Progenitor cell of endocrine pancreas (in vitro differentiated cells): ENCODE results near the gene S100A8. TPM values are rescaled to one million over a fixed set of nuclear protein-coding genes. Genes with fewer than 3 reads are reported as not detected.

ENCODE experiments used
- DNase-seq: peaks from one replicate; pipeline ENCODE4 v3.0.0; 2021; ENCODE audit warnings: low spot score; ENCODE audit not compliant: unreplicated experiment
- H3K27ac Mint-ChIP-seq: 2 replicates; pipeline ENCODE4 v1.8.0; 2021; ENCODE audit warnings: mild to moderate bottlenecking, moderate library complexity, mixed read lengths
- H3K27me3 Mint-ChIP-seq: 2 replicates; pipeline ENCODE4 v1.8.0; 2021; ENCODE audit warnings: mixed read lengths
- H3K36me3 Mint-ChIP-seq: 2 replicates; pipeline ENCODE4 v1.8.0; 2022; ENCODE audit warnings: mixed read lengths; ENCODE audit not compliant: insufficient read depth
- H3K4me1 Mint-ChIP-seq: 2 replicates; pipeline ENCODE4 v1.8.0; 2021; ENCODE audit warnings: low read depth, mixed read lengths
- H3K4me3 Mint-ChIP-seq: 2 replicates; pipeline ENCODE4 v1.8.0; 2021; ENCODE audit warnings: low read depth, mild to moderate bottlenecking, moderate library complexity, mixed read lengths
- H3K9me3 Mint-ChIP-seq: 2 replicates; pipeline ENCODE4 v1.8.0; 2021; ENCODE audit warnings: low read depth, mixed read lengths
- long read RNA-seq: library from polyadenylated mRNA; unstranded; transcript quantifications from one replicate; pipeline ENCODE4 v2.0.0, GENCODE V29; 2020
- total RNA-seq: library from RNA; stranded (reverse); gene quantifications from 2 replicates; pipeline ENCODE4 v1.2.1, GENCODE V29; 2021
- TF ChIP-seq, protein P1 (sequence below): fragments of 200-600 bp; sonication (generic); IDR thresholded peaks from one replicate; pipeline ENCODE4 v1.5.0; 2021; ENCODE audit warnings: antibody characterized with exemption, mild to moderate bottlenecking; ENCODE audit not compliant: unreplicated experiment

S100A8 gene
- not detected in 2 replicates for total RNA-seq
- long read RNA-seq: 0 reads

DNA sequence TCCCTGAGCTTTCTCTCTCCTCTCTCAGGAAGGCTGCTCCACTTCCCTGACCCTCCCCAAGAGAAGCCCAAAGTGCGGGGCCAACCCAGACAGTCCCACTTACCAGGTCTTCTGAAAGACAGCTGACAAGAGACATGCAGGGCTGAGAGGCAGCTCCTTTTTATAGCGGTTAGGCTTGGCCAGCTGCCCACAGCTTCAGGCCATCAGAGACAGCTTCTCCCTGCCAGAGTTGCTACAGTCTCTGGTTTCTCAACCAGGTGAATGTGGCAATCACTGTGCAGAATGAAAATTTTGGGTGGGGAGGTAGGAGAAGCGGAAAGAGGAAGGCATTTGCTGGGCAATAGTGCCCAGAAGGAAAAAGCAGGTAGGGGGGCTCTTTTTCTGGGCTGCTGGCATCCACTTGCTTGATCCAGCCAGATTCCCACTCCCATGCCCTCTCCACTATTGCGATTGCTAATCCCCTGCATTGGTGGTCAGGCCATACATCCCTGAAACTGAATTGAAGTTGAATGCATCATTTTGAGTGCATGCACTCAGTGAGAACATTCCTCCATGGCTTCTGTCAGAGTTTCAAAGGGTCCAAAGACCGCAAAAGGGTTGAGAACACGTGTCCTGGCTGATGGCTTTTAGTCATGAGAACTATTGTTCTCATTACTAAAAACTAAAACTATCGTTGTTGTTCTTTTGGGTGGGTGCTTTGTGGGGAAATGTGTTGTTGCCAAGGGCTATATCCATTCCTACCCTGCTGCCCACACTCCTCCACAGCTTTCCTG lies at the start of gene S100A8:
S100A8 (minus strand) TSS at position 136 of the 773 bp plus-strand sequence. CDS start 538 bp downstream, outside the sequence.
- Mint-ChIP-seq H3K36me3 (no peaks in the 10 kb centered on the region), H3K27me3 (peaks cover 47% of the 10 kb centered on the region), H3K4me1 (no peaks in the 10 kb centered on the region), H3K27ac (no peak within 1 kb of the TSS), H3K9me3 (no peaks in the 10 kb centered on the region), H3K4me3 (no peak within 1 kb of the TSS)
- no peak for DNase-seq
- TF ChIP-seq, protein P1, sequence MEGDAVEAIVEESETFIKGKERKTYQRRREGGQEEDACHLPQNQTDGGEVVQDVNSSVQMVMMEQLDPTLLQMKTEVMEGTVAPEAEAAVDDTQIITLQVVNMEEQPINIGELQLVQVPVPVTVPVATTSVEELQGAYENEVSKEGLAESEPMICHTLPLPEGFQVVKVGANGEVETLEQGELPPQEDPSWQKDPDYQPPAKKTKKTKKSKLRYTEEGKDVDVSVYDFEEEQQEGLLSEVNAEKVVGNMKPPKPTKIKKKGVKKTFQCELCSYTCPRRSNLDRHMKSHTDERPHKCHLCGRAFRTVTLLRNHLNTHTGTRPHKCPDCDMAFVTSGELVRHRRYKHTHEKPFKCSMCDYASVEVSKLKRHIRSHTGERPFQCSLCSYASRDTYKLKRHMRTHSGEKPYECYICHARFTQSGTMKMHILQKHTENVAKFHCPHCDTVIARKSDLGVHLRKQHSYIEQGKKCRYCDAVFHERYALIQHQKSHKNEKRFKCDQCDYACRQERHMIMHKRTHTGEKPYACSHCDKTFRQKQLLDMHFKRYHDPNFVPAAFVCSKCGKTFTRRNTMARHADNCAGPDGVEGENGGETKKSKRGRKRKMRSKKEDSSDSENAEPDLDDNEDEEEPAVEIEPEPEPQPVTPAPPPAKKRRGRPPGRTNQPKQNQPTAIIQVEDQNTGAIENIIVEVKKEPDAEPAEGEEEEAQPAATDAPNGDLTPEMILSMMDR: no peak

DNA sequence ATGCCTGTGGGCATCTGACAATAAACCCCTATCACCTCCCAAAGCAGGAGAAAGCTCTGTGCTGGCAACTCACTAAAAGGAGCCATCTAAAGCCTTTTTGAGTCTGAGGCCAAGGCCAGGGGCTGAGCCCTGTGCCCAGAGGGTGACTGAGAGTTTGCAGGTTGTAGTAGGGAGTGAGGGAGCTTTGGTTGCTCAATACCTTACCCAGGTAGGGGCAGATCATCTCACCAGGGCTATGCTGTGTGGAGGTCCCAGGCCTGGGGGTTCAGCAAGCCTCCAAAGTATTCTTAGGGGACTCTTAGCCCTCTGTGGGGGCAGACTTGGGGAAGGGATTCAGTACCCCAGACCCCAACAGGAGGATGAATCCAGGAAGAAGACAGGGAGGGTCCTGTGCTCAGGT lies 48.4 kb upstream of the S100A8 start:
- DNase-seq: no peak
- TF ChIP-seq, protein P1: no peak
- Mint-ChIP-seq H3K27ac (no peak overlapping the region), H3K9me3 (no peaks in the 10 kb centered on the region), H3K36me3 (no peaks in the 10 kb centered on the region), H3K4me3 (no peak overlapping the region), H3K27me3 (peaks cover 30% of the 10 kb centered on the region), H3K4me1 (no peaks in the 10 kb centered on the region)

DNA sequence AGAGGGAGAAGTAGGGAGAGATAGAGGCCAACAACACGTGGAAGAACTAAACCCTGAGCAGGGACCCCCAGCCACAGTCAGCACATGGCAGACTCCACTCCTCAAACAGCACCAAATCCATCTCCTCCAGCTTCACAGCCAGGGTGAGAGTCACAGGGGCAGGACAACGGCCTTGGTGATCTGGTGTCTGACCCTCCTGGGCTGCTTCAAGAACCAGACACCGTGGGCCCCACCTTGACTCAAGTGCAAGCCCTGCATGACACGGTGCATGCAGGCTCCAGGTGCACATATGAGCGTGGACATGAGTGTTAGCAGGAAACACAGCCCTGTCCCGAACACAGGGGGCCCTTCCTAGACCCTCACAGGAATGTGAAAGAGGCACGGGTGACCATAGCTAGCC lies 47.7 kb upstream of the S100A8 start:
- no peaks in the 10 kb centered on the region for H3K36me3 Mint-ChIP-seq
- H3K4me3 Mint-ChIP-seq: no peak overlapping the region
- H3K27me3 Mint-ChIP-seq: peaks cover 26% of the 10 kb centered on the region
- no peak overlapping the region for H3K27ac Mint-ChIP-seq
- TF ChIP-seq, protein P1: no peak
- no peak for DNase-seq
- H3K4me1 Mint-ChIP-seq: no peaks in the 10 kb centered on the region
- no peaks in the 10 kb centered on the region for H3K9me3 Mint-ChIP-seq

DNA sequence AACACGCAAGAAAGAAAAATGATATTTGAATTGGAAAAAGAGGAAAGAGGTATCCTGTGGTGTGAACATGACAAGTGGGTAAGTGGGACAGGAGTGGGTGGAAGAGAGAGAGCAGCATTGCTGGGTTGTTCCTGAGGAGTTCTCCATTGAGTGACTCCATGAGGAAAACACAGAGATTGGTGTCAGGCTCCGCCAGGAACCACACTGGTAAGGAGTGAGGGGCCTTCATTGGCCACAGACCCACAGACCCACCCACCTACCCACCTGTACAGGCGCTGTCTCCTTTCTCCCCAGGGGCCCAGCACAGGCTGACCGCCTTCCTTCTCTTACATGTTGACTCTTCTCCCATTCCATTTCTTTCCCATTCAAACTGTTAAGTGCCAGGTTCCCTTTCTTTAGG lies 46.4 kb upstream of the S100A8 start:
- TF ChIP-seq, protein P1: no peak
- Mint-ChIP-seq H3K27me3 (peaks cover 23% of the 10 kb centered on the region), H3K27ac (no peak overlapping the region), H3K4me3 (no peak overlapping the region), H3K36me3 (no peaks in the 10 kb centered on the region), H3K4me1 (no peaks in the 10 kb centered on the region), H3K9me3 (no peaks in the 10 kb centered on the region)
- DNase-seq: no peak

DNA sequence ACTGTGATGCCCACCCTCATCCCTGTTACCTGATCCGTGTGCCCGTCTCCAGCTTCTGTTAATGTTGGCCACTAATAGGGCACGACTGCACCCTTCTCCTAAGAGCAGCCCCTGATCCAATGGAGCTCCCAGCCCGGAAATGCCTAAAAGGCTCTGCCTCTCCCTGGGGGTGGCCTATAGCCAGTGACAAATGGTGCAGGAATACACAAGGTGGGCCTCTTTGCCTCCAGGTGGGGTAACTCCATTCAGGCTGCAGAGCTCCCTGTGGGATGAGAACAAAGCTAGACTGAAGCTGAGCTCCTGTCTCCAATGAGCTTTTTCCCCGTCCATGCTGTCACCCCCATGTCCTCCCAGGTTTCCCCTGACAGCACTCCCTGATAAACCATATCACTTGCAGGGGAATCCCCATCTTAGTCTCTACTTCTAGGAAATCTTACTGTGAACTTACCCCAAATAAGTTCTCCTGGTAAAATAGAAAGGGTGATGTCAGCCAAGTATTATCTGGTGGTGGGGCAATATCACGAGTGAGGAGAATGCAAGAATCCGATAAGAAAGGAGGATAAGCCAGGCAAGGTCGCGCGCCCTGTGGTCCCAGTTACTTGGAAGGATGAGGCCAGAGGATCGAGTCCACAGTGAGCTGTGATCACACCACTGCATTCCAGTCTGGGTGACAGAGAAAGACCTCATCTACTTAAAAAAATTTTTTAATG lies 44.0 kb upstream of the S100A8 start:
- no peak for DNase-seq

More for the DNA sequence above, 44.0 kb upstream of the S100A8 start:
- Mint-ChIP-seq H3K27ac (no peak overlapping the region), H3K4me3 (no peak overlapping the region), H3K36me3 (no peaks in the 10 kb centered on the region), H3K9me3 (no peaks in the 10 kb centered on the region), H3K4me1 (no peaks in the 10 kb centered on the region), H3K27me3 (peaks cover 23% of the 10 kb centered on the region)
- TF ChIP-seq, protein P1: no peak
